ENCODE measurements around the gene PIGQ. TPM values are rescaled to one million over a fixed set of nuclear protein-coding genes. Genes with fewer than 3 reads are reported as not detected.

Gene PIGQ
- total and polyA plus RNA-seq, 11 donors = 16.4 to 39.5 (median 22.0) TPM

DNA sequence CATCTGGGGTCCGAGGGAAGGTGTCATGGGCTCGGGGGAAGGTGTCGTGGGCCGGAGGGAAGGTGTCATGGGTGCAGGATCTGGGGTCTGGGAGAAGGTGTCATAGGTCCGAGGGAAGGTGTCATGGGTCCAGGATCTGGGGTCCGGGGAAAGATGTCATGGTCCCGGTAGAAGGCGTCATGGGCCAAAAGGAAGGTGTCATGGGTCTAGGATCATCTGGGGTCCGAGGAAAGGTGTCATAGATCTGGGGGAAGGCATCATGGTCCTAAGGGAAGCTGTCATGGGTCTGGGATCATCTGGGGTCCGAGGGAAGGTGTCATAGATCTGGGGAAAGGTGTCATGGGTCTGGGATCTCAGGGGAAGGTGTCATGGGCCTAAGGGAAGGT lies 21.0 kb downstream of the PIGQ start:
- Histone ChIP-seq H3K4me3 (peak overlapping the region; percentile 68 to 94 (median 90)), H3K27me3 (no peaks in the 10 kb centered on the region), H3K9me3 (no peaks in the 10 kb centered on the region), H3K36me3 (peaks cover 0 to 8% (median 0%) of the 10 kb centered on the region in 9 donors), H3K4me1 (peaks cover 5 to 59% (median 31%) of the 10 kb centered on the region in 12 donors), H3K27ac (peak overlapping the region in 4 of 12 donors; percentile 78 to 87 (median 84))
- intact Hi-C loops (cut with DNase I) = loop anchor here in 4 of 10 donors (1.0 to 5.0 kb wide), 4 partner anchors 36 to 62 kb away; partner anchors contain the start of gene METTL26 (in 2 of the 4)
- DNase-seq (no peak), ATAC-seq (no peak)
- TF ChIP-seq POLR2A (IDR thresholded peaks at IDR 0.05) = no peak
- TF ChIP-seq, protein P1, sequence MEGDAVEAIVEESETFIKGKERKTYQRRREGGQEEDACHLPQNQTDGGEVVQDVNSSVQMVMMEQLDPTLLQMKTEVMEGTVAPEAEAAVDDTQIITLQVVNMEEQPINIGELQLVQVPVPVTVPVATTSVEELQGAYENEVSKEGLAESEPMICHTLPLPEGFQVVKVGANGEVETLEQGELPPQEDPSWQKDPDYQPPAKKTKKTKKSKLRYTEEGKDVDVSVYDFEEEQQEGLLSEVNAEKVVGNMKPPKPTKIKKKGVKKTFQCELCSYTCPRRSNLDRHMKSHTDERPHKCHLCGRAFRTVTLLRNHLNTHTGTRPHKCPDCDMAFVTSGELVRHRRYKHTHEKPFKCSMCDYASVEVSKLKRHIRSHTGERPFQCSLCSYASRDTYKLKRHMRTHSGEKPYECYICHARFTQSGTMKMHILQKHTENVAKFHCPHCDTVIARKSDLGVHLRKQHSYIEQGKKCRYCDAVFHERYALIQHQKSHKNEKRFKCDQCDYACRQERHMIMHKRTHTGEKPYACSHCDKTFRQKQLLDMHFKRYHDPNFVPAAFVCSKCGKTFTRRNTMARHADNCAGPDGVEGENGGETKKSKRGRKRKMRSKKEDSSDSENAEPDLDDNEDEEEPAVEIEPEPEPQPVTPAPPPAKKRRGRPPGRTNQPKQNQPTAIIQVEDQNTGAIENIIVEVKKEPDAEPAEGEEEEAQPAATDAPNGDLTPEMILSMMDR (IDR thresholded peaks at IDR 0.05) = no peak
- 43 to 57% (median 47%) methylated on average over 10 of the region's 10 CpGs for WGBS, 4 donors

DNA sequence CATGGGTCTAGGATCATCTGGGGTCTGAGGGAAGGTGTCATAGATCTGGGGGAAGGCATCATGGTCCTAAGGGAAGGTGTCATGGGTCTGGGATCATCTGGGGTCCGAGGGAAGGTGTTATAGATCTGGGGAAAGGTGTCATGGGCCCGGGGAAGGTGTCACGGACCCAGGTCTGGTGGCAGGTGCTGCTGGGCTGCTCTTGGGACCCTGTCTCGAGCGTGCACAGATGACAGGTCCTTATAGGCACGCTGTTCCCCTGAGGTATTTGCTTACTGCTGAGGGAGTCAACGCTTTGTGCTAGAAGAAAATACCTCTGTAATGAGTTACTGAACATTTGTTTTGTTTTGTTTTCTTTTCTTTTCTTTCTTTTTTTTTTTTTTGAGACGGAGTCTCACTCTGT lies 21.5 kb downstream of the PIGQ start:
- no peak overlapping the region for H3K27ac ChIP-seq
- intact Hi-C loops (cut with DNase I) = loop anchor here in 4 of 10 donors (2.0 to 5.0 kb wide), 3 partner anchors 36 to 62 kb away; partner anchors contain the start of gene METTL26 (in 1 of the 4)
- peak overlapping the region in 3 of 12 donors; percentile 12 to 91 (median 90) for H3K4me3 ChIP-seq
- no peak for DNase-seq
- peaks cover 5 to 57% (median 31%) of the 10 kb centered on the region in 12 donors for H3K4me1 ChIP-seq
- H3K27me3 ChIP-seq = no peaks in the 10 kb centered on the region
- no peaks in the 10 kb centered on the region for H3K9me3 ChIP-seq
- TF ChIP-seq POLR2A (IDR thresholded peaks at IDR 0.05) = no peak
- TF ChIP-seq, protein P1 (IDR thresholded peaks at IDR 0.05) = no peak
- peaks cover 0 to 8% (median 0%) of the 10 kb centered on the region in 9 donors for H3K36me3 ChIP-seq
- no peak for ATAC-seq
- 77 to 89% (median 82%) methylated on average over 8 of the region's 8 CpGs for WGBS, 4 donors

DNA sequence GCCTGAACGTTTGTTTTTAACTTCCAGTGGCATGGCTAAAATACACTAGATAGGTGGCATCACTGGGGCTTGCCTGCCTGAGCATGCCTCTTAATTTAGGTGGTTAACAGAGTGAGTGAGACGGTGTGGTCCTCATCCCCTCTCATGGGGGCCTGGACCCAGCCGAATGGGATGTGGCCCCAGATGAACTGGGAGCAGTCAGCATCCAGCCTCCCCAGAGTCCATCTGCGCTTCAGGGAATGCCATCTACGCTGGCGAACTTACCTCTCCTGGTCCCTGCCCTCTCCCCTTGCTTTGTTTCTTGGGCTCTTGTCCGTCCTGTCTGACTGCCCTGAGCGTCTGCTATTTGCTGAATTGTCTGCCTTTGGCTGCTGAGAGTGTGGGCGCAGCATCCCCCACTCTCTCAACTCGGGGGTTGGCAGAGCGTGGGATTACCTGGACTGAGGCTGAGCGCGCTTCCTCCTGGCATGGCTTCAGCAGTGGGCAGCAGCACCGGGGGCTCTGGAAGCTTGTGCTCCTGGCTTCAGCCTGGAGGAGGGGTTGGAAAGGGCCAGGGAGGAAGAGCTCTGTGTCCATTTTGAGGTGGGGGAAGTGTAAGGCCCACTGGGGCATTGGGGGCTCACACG lies 22.2 kb downstream of the PIGQ start:
- intact Hi-C loops (cut with DNase I) = loop anchor here in 4 of 10 donors (2.0 to 5.0 kb wide), 3 partner anchors 35 to 63 kb away; partner anchors contain the start of gene METTL26 (in 1 of the 4)
- Histone ChIP-seq H3K9me3 (no peaks in the 10 kb centered on the region), H3K4me3 (peak overlapping the region in 1 of 12 donors; percentile 90), H3K27me3 (no peaks in the 10 kb centered on the region), H3K4me1 (peaks cover 5 to 52% (median 28%) of the 10 kb centered on the region in 12 donors), H3K27ac (no peak overlapping the region), H3K36me3 (peaks cover 0 to 15% (median 0%) of the 10 kb centered on the region in 9 donors)
- 87 to 91% (median 89%) methylated on average over 11 to 15 of the region's 15 CpGs for WGBS, 4 donors
- DNase-seq (peak in 1 of 5 donors; percentile 19), ATAC-seq (no peak)
- TF ChIP-seq POLR2A (IDR thresholded peaks at IDR 0.05) = no peak
- TF ChIP-seq, protein P1 (IDR thresholded peaks at IDR 0.05) = no peak

DNA sequence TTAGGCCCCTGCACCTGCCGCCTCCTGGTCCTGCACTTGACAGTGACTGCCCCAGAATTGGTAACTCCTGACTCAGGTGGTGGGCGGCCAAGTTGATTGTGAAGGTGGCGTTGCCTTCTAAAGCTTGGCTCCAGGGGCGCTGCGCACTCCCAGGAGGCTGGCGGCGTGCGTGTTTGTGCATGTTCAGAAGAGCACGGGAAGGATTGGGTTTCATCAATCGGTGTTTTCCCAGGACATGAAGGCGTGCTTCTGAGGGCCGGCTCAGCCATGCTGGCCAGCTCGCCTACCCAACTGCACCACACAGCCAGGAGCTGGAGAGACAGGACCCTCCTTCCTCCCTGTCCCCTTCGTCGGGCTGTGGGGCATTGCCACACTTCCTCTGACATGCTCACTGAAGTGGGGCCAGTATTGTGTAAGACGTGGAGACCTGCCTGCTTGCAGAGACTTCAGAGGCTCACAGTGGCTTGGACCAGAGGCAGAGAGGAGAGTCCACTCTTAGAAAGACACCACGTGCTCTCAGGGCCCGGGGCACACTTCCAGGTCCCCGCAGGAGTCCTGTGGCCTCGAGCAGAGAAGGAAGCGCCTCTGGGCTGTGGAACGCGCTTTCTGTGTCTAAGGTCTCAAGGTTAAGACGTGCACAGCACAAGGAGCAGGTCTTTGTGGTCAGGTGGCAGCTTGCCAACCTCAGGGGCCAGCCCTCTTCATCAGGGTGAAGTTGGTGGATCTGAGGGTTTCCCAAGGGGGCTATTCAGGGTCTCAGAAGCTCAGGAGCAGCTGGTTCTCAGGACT lies 22.9 kb downstream of the PIGQ start:
- Histone ChIP-seq H3K9me3 (no peaks in the 10 kb centered on the region), H3K27me3 (no peaks in the 10 kb centered on the region), H3K4me1 (peaks cover 5 to 45% (median 22%) of the 10 kb centered on the region in 12 donors), H3K36me3 (peaks cover 0 to 15% (median 0%) of the 10 kb centered on the region in 9 donors), H3K4me3 (no peak overlapping the region), H3K27ac (peak overlapping the region in 2 of 12 donors; percentile 28 to 32)
- TF ChIP-seq, protein P1 (IDR thresholded peaks at IDR 0.05) = no peak
- no peak for TF ChIP-seq POLR2A (IDR thresholded peaks at IDR 0.05)
- intact Hi-C loops (cut with DNase I) = loop anchor here in 2 of 10 donors (5.0 kb wide), 1 partner anchor 35 kb away; no protein-coding TSS in a partner anchor
- ATAC-seq (no peak), DNase-seq (peak in 2 of 5 donors; percentile 19 to 30)
- 65 to 78% (median 73%) methylated on average over 13 to 24 of the region's 24 CpGs for WGBS, 4 donors

All from heart left ventricle (tissue), 16 donors.